HEK293 (cell line): Measurements from ENCODE around the gene CAMK2D.

ENCODE experiments used
- CTCF ChIA-PET: fragments of 350-600 bp; formaldehyde crosslinking; extraction: SDS; loops from one replicate; lab custom pipeline; 2021; ENCODE audit warnings: antibody characterized with exemption; lab: Yijun Ruan, JAX
- POLR2A ChIA-PET: fragments of 300-600 bp; formaldehyde crosslinking; extraction: SDS; loops from one replicate; lab custom pipeline; 2020; ENCODE audit warnings: antibody characterized with exemption, inconsistent platforms; lab: Yijun Ruan, JAX
- H3K27ac ChIP-seq: fragments of 200-500 bp; sonication (Bioruptor generic); 2 replicates; pipeline ENCODE4 v1.5.1; 2014; ENCODE audit warnings: low read depth, low read length, control low read depth, inconsistent platforms; ENCODE audit errors: extremely low read depth
- H3K36me3 ChIP-seq, 2 experiments: fragments of 200-500 bp in 1 of 2; sonication (Bioruptor generic) in 1 of 2; 1 replicate in 1 of 2; 2 replicates in 1 of 2; pipeline ENCODE4 v1.5.1; 2014 to 2017; ENCODE audit warnings: inconsistent platforms in 2 of 2, low read length in 2 of 2; ENCODE audit not compliant: control insufficient read depth in 2 of 2, insufficient read depth in 1 of 2
- H3K4me1 ChIP-seq: fragments of 200-500 bp; sonication (Bioruptor generic); 2 replicates; pipeline ENCODE4 v1.5.1; 2014; ENCODE audit warnings: mild to moderate bottlenecking, low read length, inconsistent platforms; ENCODE audit not compliant: control insufficient read depth, insufficient read depth
- H3K4me3 ChIP-seq: 2 replicates; pipeline ENCODE4 v1.5.1; 2011; ENCODE audit warnings: low read depth, mild to moderate bottlenecking, control low read depth, low read length, moderate library complexity
- H3K9me3 ChIP-seq: fragments of 200-500 bp; sonication (Bioruptor generic); 2 replicates; pipeline ENCODE4 v1.5.1; 2014; ENCODE audit warnings: low read depth, low read length, inconsistent platforms; ENCODE audit not compliant: control insufficient read depth, insufficient read depth
- KLF9 ChIP-seq: fragments of 450-650 bp; formaldehyde crosslinking; IDR thresholded peaks from 2 replicates; pipeline ENCODE4 v1.5.1; 2016; ENCODE audit warnings: missing biosample characterization, missing genetic modification characterization, low read depth
- MZF1 ChIP-seq: fragments of 450-650 bp; formaldehyde crosslinking; IDR thresholded peaks from 2 replicates; pipeline ENCODE4 v1.5.1; 2017; ENCODE audit warnings: missing biosample characterization, missing genetic modification characterization, borderline replicate concordance
- SALL2 ChIP-seq: fragments of 450-650 bp; formaldehyde crosslinking; IDR thresholded peaks from 2 replicates; pipeline ENCODE4 v1.5.0; 2017; ENCODE audit warnings: missing biosample characterization, mild to moderate bottlenecking, missing genetic modification characterization, borderline replicate concordance
- SP3 ChIP-seq: fragments of 450-650 bp; formaldehyde crosslinking; IDR thresholded peaks from 2 replicates; pipeline ENCODE4 v1.5.1; 2016; ENCODE audit warnings: missing biosample characterization, missing genetic modification characterization
- ZBTB1 ChIP-seq: fragments of 450-650 bp; formaldehyde crosslinking; IDR thresholded peaks from 2 replicates; pipeline ENCODE4 v1.5.1; 2016; ENCODE audit warnings: missing biosample characterization, missing genetic modification characterization
- ZBTB10 ChIP-seq: fragments of 450-650 bp; formaldehyde crosslinking; IDR thresholded peaks from 2 replicates; pipeline ENCODE4 v1.5.1; 2016; ENCODE audit warnings: missing biosample characterization, missing genetic modification characterization
- ZBTB49 ChIP-seq: fragments of 450-650 bp; formaldehyde crosslinking; IDR thresholded peaks from 2 replicates; pipeline ENCODE4 v1.5.1; 2016; ENCODE audit warnings: missing biosample characterization, missing genetic modification characterization, low read depth
- ZBTB8A ChIP-seq: fragments of 450-650 bp; formaldehyde crosslinking; IDR thresholded peaks from 2 replicates; pipeline ENCODE4 v1.5.1; 2016; ENCODE audit warnings: missing biosample characterization, missing genetic modification characterization
- ZEB2 ChIP-seq: fragments of 450-650 bp; formaldehyde crosslinking; IDR thresholded peaks from 2 replicates; pipeline ENCODE4 v1.5.1; 2016; ENCODE audit warnings: missing biosample characterization, missing genetic modification characterization
- ZNF266 ChIP-seq: fragments of 450-650 bp; formaldehyde crosslinking; IDR thresholded peaks from 2 replicates; pipeline ENCODE4 v1.5.1; 2016; ENCODE audit warnings: missing biosample characterization, missing genetic modification characterization, low read depth
- ZNF280C ChIP-seq: fragments of 450-650 bp; formaldehyde crosslinking; IDR thresholded peaks from 2 replicates; pipeline ENCODE4 v1.5.1; 2016; ENCODE audit warnings: missing biosample characterization, missing genetic modification characterization
- ZNF48 ChIP-seq: fragments of 450-650 bp; formaldehyde crosslinking; IDR thresholded peaks from 2 replicates; pipeline ENCODE4 v1.5.1; 2016; ENCODE audit warnings: missing biosample characterization, missing genetic modification characterization
- ZNF521 ChIP-seq: fragments of 450-650 bp; formaldehyde crosslinking; IDR thresholded peaks from 2 replicates; pipeline ENCODE4 v1.5.1; 2017; ENCODE audit warnings: missing biosample characterization, mild to moderate bottlenecking, missing genetic modification characterization
- ZNF560 ChIP-seq: fragments of 450-650 bp; formaldehyde crosslinking; IDR thresholded peaks from 2 replicates; pipeline ENCODE4 v1.5.1; 2017; ENCODE audit warnings: missing biosample characterization, missing genetic modification characterization, borderline replicate concordance
- ZNF621 ChIP-seq: fragments of 450-650 bp; formaldehyde crosslinking; IDR thresholded peaks from 2 replicates; pipeline ENCODE4 v1.5.1; 2017; ENCODE audit warnings: missing biosample characterization, missing genetic modification characterization
- ZNF623 ChIP-seq: fragments of 450-650 bp; formaldehyde crosslinking; IDR thresholded peaks from 2 replicates; pipeline ENCODE4 v1.5.1; 2016; ENCODE audit warnings: missing biosample characterization, missing genetic modification characterization
- ZNF629 ChIP-seq: fragments of 450-650 bp; formaldehyde crosslinking; IDR thresholded peaks from 2 replicates; pipeline ENCODE4 v1.5.1; 2017; ENCODE audit warnings: missing biosample characterization, missing genetic modification characterization
- ZNF792 ChIP-seq: fragments of 450-650 bp; formaldehyde crosslinking; IDR thresholded peaks from 2 replicates; pipeline ENCODE4 v1.5.1; 2016; ENCODE audit warnings: missing biosample characterization, missing genetic modification characterization
- TF ChIP-seq, protein P1 (sequence below): fragments of 450-650 bp; formaldehyde crosslinking; IDR thresholded peaks from 2 replicates; pipeline ENCODE4 v1.5.1; 2016; ENCODE audit warnings: missing biosample characterization, missing genetic modification characterization
- TF ChIP-seq, protein P2 (sequence below): fragments of 450-650 bp; formaldehyde crosslinking; IDR thresholded peaks from 2 replicates; pipeline ENCODE4 v1.5.1; 2016; ENCODE audit warnings: missing biosample characterization, missing genetic modification characterization, borderline replicate concordance
- TF ChIP-seq, protein P3 (sequence below): fragments of 450-650 bp; formaldehyde crosslinking; optimal IDR thresholded peaks from 2 replicates; pipeline ENCODE3; 2016; ENCODE audit warnings: missing biosample characterization, mild to moderate bottlenecking, missing genetic modification characterization

CAMK2D gene

DNA sequence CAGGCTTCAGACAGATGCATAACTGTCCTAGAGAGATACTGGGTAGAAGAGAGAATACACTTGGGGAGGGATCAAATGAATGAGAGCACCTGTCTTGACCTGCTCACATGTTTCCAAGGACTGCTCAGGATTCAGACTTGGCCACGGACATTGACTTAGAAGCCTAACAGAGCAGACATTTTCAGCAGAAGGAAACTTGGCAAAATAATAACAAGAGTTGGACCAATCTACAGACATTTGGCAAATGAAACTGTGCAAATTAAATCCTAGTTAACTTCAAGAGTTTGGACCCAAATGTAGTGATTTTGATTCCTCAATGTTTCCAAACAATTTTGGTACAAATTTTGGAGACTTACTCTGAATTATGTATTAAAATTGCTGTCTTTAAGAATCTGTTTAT, 223.9 kb downstream of the CAMK2D start:
- TF ChIP-seq ZBTB1 (tag by site-specific recombination) (no peak), ZNF623 (tag by site-specific recombination) (no peak)
- CTCF ChIA-PET: no interaction called here
- Histone ChIP-seq H3K36me3 (no peaks in the 10 kb centered on the region), H3K4me1 (no peaks in the 10 kb centered on the region), H3K9me3 (no peaks in the 10 kb centered on the region), H3K27ac (no peak overlapping the region), H3K4me3 (no peak overlapping the region)
- POLR2A ChIA-PET: no interaction called here

DNA sequence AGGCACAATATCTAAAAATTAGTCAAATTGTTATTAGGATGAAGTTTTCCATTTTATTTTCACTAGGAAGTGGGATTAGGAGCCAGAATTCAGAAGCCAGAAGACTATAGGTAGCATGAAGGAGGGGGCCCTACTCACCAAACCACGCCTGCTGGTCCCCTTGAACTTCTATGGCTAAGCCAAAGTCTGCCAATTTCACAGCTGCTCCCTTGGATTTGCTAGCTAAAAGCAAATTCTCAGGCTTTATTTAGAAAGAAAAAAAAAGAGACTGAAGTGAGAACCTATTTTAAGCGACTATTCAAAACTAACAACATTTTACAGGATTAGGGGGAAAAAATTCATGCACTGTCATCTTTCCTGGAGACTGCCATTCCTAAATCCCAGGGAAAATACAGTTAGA, 224.3 kb downstream of the CAMK2D start:
- Histone ChIP-seq H3K4me1 (no peaks in the 10 kb centered on the region), H3K27ac (no peak overlapping the region), H3K4me3 (no peak overlapping the region), H3K9me3 (no peaks in the 10 kb centered on the region), H3K36me3 (no peaks in the 10 kb centered on the region)
- ChIA-PET POLR2A (no interaction called here), CTCF (no interaction called here)
- TF ChIP-seq ZNF280C (tag by site-specific recombination) (no peak), ZBTB49 (tag by site-specific recombination) (no peak), ZEB2 (tag by site-specific recombination) (no peak), ZNF521 (tag by site-specific recombination) (no peak), ZBTB8A (tag by site-specific recombination) (no peak), ZNF792 (no peak), ZNF560 (tag by site-specific recombination) (no peak), ZNF621 (no peak), ZNF48 (tag by site-specific recombination) (no peak), SALL2 (tag by site-specific recombination) (no peak), ZNF629 (tag by site-specific recombination) (no peak), MZF1 (tag by site-specific recombination) (no peak), ZNF266 (tag by site-specific recombination) (no peak), SP3 (tag by site-specific recombination) (no peak), ZBTB10 (tag by site-specific recombination) (no peak), KLF9 (tag by site-specific recombination) (no peak)
- TF ChIP-seq, protein P1, sequence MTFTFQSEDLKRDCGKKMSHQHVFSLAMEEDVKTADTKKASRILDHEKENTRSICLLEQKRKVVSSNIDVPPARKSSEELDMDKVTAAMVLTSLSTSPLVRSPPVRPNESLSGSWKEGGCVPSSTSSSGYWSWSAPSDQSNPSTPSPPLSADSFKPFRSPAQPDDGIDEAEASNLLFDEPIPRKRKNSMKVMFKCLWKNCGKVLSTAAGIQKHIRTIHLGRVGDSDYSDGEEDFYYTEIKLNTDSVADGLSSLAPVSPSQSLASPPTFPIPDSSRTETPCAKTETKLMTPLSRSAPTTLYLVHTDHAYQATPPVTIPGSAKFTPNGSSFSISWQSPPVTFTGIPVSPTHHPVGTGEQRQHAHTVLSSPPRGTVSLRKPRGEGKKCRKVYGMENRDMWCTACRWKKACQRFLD (tag by site-specific recombination): no peak
- TF ChIP-seq, protein P2, sequence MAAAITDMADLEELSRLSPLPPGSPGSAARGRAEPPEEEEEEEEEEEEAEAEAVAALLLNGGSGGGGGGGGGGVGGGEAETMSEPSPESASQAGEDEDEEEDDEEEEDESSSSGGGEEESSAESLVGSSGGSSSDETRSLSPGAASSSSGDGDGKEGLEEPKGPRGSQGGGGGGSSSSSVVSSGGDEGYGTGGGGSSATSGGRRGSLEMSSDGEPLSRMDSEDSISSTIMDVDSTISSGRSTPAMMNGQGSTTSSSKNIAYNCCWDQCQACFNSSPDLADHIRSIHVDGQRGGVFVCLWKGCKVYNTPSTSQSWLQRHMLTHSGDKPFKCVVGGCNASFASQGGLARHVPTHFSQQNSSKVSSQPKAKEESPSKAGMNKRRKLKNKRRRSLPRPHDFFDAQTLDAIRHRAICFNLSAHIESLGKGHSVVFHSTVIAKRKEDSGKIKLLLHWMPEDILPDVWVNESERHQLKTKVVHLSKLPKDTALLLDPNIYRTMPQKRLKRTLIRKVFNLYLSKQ (tag by site-specific recombination): no peak
- TF ChIP-seq, protein P3, sequence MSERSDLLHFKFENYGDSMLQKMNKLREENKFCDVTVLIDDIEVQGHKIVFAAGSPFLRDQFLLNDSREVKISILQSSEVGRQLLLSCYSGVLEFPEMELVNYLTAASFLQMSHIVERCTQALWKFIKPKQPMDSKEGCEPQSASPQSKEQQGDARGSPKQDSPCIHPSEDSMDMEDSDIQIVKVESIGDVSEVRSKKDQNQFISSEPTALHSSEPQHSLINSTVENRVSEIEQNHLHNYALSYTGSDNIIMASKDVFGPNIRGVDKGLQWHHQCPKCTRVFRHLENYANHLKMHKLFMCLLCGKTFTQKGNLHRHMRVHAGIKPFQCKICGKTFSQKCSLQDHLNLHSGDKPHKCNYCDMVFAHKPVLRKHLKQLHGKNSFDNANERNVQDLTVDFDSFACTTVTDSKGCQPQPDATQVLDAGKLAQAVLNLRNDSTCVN: no peak
